ENCODE measurements around the gene ZNF549.

The ZNF549 gene

DNA sequence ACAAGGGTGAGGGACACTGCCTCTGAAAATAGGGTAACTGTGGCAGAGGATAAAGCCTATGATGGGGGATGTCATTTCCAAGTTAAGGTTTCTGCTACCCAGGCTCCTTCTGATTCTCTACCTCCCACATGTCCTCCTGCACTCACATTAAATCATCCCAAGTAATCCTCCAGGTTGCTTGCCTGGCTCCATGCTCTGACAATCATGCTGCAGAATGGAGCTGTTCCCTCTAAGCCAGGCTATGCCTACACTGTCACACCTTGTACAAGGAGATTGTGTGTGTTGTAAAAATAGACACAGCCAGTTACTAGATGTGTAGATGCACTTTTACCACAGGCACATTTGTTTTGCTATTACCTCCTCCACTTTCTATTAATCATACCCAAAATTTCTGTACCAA is 43.6 kb downstream of the ZNF549 start:
- DNase-seq, result no peak

DNA sequence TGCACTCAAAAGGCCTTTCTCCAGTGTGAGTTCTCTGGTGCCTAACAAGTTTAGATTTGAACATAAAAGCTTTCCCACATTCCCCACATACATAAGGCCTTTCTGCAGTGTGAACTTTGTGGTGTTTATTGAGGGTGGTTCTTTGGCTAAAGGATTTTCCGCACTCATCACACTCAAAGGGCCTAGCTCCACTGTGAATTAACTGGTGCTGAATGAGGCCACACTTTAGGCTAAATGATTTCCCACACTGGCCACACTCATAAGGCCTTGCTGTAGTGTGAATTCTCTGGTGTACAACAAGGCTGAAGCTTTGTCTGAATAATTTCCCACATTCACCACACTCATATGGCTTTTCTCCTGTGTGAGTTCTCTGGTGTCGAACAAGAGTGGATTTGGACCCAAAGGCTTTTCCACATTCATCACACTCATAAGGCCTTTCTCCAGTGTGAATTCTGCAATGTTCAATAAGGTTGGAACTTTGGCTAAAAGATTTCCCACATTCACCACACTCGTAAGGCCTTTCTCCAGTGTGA is 45.3 kb downstream of the ZNF549 start:
- DNase-seq, result no peak

DNA sequence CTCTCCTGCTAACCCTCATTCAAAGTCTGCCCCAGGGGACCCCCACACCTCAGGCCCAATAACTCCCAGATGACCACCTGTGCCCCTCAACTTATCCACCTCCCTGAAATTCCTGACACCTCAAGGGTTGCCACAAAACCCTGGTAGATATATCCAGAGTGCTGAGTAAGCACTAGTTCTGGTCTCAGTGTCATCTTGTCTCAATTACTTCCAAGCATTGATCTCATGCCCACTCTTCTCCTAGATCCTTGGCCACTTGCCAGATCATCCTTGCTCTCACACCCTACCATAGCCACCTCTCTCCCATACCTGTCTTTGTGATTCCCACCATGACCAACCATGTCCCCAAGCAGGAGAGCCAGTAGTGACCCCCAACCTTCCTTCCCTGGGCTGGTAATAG is 49.5 kb downstream of the ZNF549 start:
- DNase-seq, result no peak

DNA sequence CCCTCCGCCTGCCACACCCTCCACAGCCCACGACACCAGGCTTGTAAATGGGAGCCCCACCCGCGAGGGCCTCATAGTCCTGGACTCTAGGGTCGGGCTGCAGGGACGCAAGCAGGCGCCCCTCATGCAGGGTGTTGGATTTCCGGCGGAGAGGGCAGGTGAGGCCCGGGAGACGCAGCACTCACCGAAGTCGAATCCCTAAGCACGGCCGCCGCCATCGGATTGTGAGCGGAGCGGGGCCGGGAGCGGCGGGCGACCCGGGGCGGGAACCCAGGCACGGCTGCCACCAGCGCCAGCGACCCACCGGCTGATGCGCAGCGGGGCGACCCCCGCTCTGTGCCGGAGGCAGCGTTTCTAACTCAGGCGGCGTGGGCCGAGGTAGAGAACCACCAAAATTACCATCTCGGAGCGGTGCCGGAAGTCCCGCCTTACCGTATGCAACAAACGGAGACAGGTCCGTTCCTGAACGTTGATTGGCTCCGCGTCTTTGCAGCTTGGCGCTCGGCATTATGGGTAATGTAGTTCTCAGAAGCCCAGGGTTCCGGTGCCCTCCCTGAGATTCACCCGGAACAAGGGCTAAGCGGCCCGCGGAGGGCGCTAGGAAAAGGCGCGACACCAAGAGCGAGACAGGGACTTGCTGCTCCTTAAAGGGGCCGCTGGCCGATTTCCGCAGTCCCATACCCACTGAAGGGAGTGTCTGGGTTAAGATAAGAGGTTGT is 51.5 kb downstream of the ZNF549 start, which contains the start of gene ZNF416:
ZNF416 (minus strand) TSS at position 425 of the 719 bp plus-strand sequence; CDS start at position 218, 207 bp downstream.
- DNase-seq, result peak; percentile 99

DNA sequence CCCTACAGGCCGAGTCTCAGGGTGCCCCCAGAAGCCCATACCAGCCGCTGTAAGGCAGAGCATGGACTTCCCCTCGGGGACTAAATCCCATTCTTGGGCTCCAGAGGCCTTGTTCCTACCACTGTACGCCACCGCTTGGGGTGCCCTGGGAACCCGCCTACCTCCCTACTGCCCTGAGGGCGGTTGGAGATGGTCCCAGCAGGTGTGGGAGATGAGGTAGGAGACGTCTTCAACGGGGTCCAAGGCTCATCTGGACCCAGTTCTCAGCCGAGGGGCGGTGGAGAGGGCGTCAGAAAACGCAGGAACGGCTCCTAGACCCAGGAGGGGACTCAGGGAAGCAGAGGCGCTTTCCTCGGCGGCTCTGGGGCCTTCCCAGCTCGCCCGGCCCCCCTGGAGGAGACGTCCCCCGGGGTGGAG is 56.0 kb downstream of the ZNF549 start:
- DNase-seq, result no peak

DNA sequence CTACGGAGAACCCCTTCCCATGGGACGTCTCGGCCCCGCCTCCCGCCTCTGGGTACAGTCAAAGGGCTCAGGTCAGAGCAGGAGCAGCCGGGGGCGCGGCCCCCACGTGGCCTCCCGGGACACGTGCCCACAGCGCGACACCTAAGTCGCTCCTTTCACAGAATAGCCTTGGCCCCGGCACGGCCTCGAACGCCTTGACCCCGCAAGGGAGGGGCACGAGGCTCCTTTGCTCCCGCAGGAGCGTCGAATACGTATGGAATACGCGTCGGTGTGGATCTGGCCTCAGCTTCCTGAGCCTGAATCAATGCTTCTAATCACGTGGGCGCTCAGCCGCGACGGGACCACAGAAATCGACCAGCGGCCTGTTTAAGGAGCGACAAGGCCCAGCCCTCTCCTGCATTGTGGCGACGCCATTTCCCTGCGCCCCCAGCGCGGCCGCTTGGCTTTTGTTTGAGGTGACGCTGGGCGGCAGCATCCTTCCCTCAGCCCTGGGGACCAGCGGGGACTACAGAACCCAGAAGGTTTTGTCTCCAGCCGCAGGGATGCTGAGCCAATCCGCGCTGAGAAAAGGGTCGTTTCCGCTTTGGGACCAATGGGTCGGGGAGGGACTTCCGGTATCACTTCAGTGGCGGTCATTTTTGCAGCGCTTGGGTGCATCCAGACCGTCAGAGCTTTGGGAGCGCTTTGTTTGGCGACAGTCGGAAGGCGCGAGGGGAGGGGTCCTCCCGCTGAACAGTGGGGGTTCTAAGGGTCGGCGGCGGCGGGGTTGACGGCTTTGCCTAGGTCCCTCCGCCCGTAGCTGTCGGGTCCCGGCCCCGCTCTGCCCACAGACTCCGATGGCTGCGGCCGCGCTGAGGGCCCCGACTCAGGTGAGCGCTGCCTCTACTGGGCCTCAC is 56.6 kb downstream of the ZNF549 start, which contains the start of gene ZIK1:
ZIK1 (plus strand) TSS at position 625 of the 896 bp plus-strand sequence; CDS start at position 837, 212 bp downstream.
- peak; percentile 93 to 95 for DNase-seq

DNA sequence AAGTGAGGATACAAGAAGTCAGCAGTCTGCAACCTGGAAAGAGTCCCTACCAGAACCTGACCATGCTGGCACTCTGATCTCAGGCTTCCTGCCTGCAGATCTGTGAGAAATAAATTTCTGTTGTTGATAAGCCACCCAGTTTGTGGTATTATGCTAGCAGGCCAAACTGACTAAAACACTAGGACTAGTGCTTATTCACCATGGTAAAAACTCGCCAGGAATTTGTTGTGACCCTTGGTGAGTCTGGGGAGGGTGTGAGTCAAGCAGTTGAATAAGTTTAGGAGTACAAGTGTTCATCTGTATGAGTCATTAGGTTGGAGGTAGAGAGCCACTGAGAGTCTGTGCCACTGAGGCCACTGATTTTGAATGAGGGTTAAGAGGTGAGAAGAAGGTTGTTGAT is 60.4 kb downstream of the ZNF549 start:
- DNase-seq, result no peak

DNA sequence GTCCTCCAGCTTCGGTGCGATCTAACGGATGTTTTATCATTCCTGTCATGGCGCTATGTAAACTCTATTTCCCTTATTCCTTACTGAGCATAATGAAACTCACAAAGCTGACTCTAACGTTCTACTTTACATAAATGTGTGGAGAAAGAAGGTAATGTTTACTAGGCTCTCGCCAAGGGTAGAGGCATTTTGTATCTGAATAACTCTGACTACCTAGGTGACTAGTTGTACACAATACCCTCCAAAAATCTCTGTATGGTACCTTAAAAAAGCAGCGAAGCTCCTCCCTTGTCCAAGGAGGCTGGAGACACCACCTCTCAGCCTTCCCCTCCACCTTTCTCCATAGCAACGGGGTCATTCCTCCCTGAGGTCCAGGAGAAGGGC is 72.2 kb downstream of the ZNF549 start:
- no peak for DNase-seq

DNA sequence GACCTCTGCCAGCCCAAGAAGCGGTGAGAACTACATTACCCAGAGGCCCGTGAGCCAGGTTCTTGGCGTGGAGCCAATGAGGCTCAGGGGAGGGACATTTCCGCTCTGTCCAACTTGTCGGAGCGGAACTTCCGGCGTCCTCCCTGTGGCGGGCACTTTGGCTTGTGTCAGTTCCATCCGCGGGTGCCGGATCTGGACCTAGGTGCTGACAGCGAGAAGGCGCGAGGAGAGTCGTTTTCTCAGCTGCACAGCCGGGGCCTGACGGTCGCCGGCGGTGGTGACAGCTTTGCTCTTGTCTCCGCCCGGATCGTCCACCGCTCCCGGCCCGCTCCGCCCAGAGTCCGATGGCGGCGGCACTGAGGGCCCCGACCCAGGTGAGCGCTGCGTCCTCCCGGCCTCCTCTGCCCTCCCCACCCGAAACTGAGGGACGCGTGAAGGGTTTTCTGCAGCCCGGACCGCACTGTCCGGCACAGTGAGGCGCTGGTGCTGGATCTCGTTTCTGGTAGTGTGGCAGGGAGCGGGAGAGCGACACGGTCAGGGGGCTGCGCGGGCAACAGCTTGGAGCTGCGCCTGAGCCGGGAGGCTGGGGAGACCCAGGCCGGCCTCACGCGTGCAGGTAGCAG is 72.7 kb downstream of the ZNF549 start, which contains the start of gene ZNF530:
ZNF530 (plus strand) TSS at position 125 of the 623 bp plus-strand sequence. CDS start 4,461 bp downstream, outside the sequence.
- peak; percentile 89 for DNase-seq

DNA sequence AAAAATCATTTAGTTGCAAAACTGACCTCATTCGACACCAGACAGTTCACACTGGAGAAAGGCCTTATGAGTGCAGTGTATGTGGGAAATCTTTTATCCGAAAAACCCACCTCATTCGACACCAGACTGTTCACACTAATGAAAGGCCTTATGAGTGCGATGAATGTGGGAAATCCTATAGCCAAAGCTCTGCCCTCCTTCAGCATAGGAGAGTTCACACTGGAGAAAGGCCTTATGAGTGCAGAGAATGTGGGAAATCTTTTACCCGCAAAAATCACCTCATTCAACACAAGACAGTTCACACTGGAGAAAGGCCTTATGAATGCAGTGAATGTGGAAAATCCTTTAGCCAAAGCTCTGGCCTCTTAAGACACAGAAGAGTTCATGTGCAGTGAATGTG is 79.8 kb downstream of the ZNF549 start:
- no peak for DNase-seq

Data from CD4-positive, alpha-beta T cell treated with Interleukin-4 for 1 hour (primary cell).